GM10248 (cell line): ENCODE measurements around the gene SH3GL2.

Experiments
- CTCF ChIA-PET: fragments of 300-600 bp; sonication (Branson Sonifier 250); formaldehyde crosslinking; extraction: SDS; loops from one replicate; lab custom pipeline; 2021; ENCODE audit warnings: antibody characterized with exemption; lab: Yijun Ruan, JAX
- POLR2A ChIA-PET: fragments of 350-650 bp; sonication (Branson Sonifier 250); formaldehyde crosslinking; extraction: SDS; loops from one replicate; lab custom pipeline; 2020; ENCODE audit warnings: antibody characterized with exemption; lab: Yijun Ruan, JAX
- DNase-seq: peaks from one replicate; pipeline ENCODE4 v3.0.0; 2012; ENCODE audit errors: extremely low spot score
- CTCF ChIP-seq: IDR thresholded peaks from 2 replicates; pipeline ENCODE4 v1.5.1; 2012; ENCODE audit warnings: mild to moderate bottlenecking, low read depth; ENCODE audit errors: extremely low read depth, missing control alignments, control extremely low read depth

SH3GL2 gene

GRCh38 chr9:17580119-17580518 is 1.3 kb downstream of the SH3GL2 start:
- ChIA-PET CTCF (no interaction called here), POLR2A (no interaction called here)

GRCh38 chr9:17587113-17587512 is 8.2 kb downstream of the SH3GL2 start:
- CTCF ChIA-PET, result no interaction called here
- POLR2A ChIA-PET, result no interaction called here
- TF ChIP-seq CTCF, result no peak
- DNase-seq, result no peak

More at GRCh38 chr9:17580119-17580518, 1.3 kb downstream of the SH3GL2 start:
- no peak for TF ChIP-seq CTCF
- DNase-seq, result no peak

GRCh38 chr9:17588395-17588794 is 9.5 kb downstream of the SH3GL2 start:
- DNase-seq, result no peak
- CTCF ChIA-PET, result no interaction called here
- TF ChIP-seq CTCF, result no peak
- POLR2A ChIA-PET, result no interaction called here

GRCh38 chr9:17588941-17589340 is 10.1 kb downstream of the SH3GL2 start:
- ChIA-PET POLR2A (no interaction called here), CTCF (no interaction called here)
- no peak for TF ChIP-seq CTCF
- no peak for DNase-seq

- POLR2A ChIA-PET, result no interaction called here
- no peak for TF ChIP-seq CTCF
- CTCF ChIA-PET, result no interaction called here
- no peak for DNase-seq
These were observed 10.9 kb downstream of the SH3GL2 start for GRCh38 chr9:17589771-17590170.

GRCh38 chr9:17594961-17595360 is 16.1 kb downstream of the SH3GL2 start:
- CTCF ChIA-PET, result interaction anchor here (0.8 to 3.2 kb wide), 2 partner anchors 10 to 26 kb away, joined by 3 to 11 read pairs; no protein-coding TSS in a partner anchor
- no peak for DNase-seq
- TF ChIP-seq CTCF, result no peak
- POLR2A ChIA-PET, result no interaction called here

- ChIA-PET CTCF (no interaction called here), POLR2A (no interaction called here)
- no peak for DNase-seq
- no peak for TF ChIP-seq CTCF
These were observed 19.1 kb downstream of the SH3GL2 start for GRCh38 chr9:17597977-17598376.
